Keratinocyte (primary cell): ENCODE results near the gene BLMH.

Experiments
- CTCF ChIP-seq, 3 experiments: IDR thresholded peaks in 1 of 3; conservative IDR thresholded peaks in 1 of 3; optimal IDR thresholded peaks in 1 of 3; 2 replicates in 2 of 3; 3 replicates in 1 of 3; pipeline versions ENCODE3 to v1.5.1; 2011; ENCODE audit warnings: low read length in 3 of 3, mild to moderate bottlenecking in 3 of 3, moderate library complexity in 2 of 3, control low read depth in 1 of 3, inconsistent platforms in 1 of 3; ENCODE audit not compliant: insufficient read depth in 2 of 3; ENCODE audit errors: extremely low read depth in 1 of 3
- EZH2 ChIP-seq: IDR thresholded peaks from one replicate; pipeline ENCODE4 v1.6.1; 2012; ENCODE audit warnings: inconsistent platforms, mild to moderate bottlenecking, low read length, moderate library complexity

- TF ChIP-seq EZH2 (no peak), CTCF (optimal IDR thresholded peaks at IDR 0.05 in 1 of 3, IDR thresholded peaks at IDR 0.05 in 1 of 3, conservative IDR thresholded peaks at IDR 0.05 in 1 of 3; ENCODE audit: extremely low read depth in 1 of 3, insufficient read depth in 2 of 3, low read length in 3 of 3) (peak; percentile 51 to 75 (median 68))
Observed at GRCh38 chr17:30336369-30337171, 44.8 kb upstream of the BLMH start.
